Tibial artery (tissue), 4 donors: ENCODE data around the gene STAP1.

Experiments used
- DNase-seq, 2 donors: peaks; one replicate each; pipeline ENCODE4 v3.0.0-alpha.2; 2019
- H3K27ac ChIP-seq, 2 donors: fragments of 200-600 bp; sonication (generic) in 1 of 2; 1 replicate in 1 of 2; 2 replicates in 1 of 2; pipeline ENCODE4 v1.5.1; 2018 to 2019; ENCODE audit warnings: mild to moderate bottlenecking in 1 of 2
- H3K27me3 ChIP-seq, 2 donors: fragments of 200-600 bp; sonication (generic) in 1 of 2; one replicate each; pipeline versions ENCODE4 v1.5.1 to v1.6.0; 2016 to 2019
- H3K36me3 ChIP-seq, 3 donors: fragments of 200-600 bp; sonication (generic) in 2 of 3; one replicate each; pipeline ENCODE4 v1.5.1; 2016 to 2019; ENCODE audit warnings: mild to moderate bottlenecking in 2 of 3
- H3K4me1 ChIP-seq, 4 donors: fragments of 200-600 bp; sonication (generic) in 2 of 4; 1 replicate in 3 of 4; 2 replicates in 1 of 4; pipeline ENCODE4 v1.5.1; 2016 to 2019
- H3K4me3 ChIP-seq, 2 donors: fragments of 200-600 bp; sonication (generic) in 1 of 2; 1 replicate in 1 of 2; 2 replicates in 1 of 2; pipeline ENCODE4 v1.5.1; 2018 to 2019; ENCODE audit warnings: mild to moderate bottlenecking in 2 of 2
- H3K9me3 ChIP-seq, 3 donors: fragments of 200-600 bp; sonication (generic) in 1 of 3; one replicate each; pipeline ENCODE4 v1.5.1; 2016 to 2019
- CTCF ChIP-seq, 2 experiments: fragments of 200-600 bp in 1 of 2; fragments of 450-650 bp in 1 of 2; IDR thresholded peaks; one replicate each; pipeline ENCODE4 v1.5.1; 2017 to 2019; ENCODE audit warnings: antibody characterized with exemption in 2 of 2, mild to moderate bottlenecking in 1 of 2, moderate library complexity in 1 of 2
- intact Hi-C: fragments of 100-400 bp; cut with DNase I; formaldehyde crosslinking; loops from one replicate; pipeline ENCODE4 v1.15.0; 2023; ENCODE audit warnings: low total_unique reads

Gene STAP1

GRCh38 chr4:67603310-67604028, 44.9 kb downstream of the STAP1 start:
- Histone ChIP-seq H3K4me3 (no peak overlapping the region), H3K4me1 (no peaks in the 10 kb centered on the region), H3K27ac (no peak overlapping the region), H3K27me3 (no peaks in the 10 kb centered on the region), H3K36me3 (no peaks in the 10 kb centered on the region), H3K9me3 (no peaks in the 10 kb centered on the region)
- no peak for TF ChIP-seq CTCF (IDR thresholded peaks at IDR 0.05)
- no peak for DNase-seq
- intact Hi-C loops, result no loop called here

- no peaks in the 10 kb centered on the region for H3K4me1 ChIP-seq
- DNase-seq, result no peak
- intact Hi-C loops, result no loop called here
- no peaks in the 10 kb centered on the region for H3K36me3 ChIP-seq
- H3K4me3 ChIP-seq, result no peak overlapping the region
- TF ChIP-seq CTCF (IDR thresholded peaks at IDR 0.05), result no peak
- no peaks in the 10 kb centered on the region for H3K9me3 ChIP-seq
- H3K27ac ChIP-seq, result no peak overlapping the region
- no peaks in the 10 kb centered on the region for H3K27me3 ChIP-seq
Observed at GRCh38 chr4:67604029-67604381, 45.5 kb downstream of the STAP1 start.

- no peak overlapping the region for H3K4me3 ChIP-seq
- H3K27ac ChIP-seq, result no peak overlapping the region
- TF ChIP-seq CTCF (IDR thresholded peaks at IDR 0.05), result no peak
- no peaks in the 10 kb centered on the region for H3K36me3 ChIP-seq
- H3K4me1 ChIP-seq, result no peaks in the 10 kb centered on the region
- H3K9me3 ChIP-seq, result peaks cover 0 to 2% (median under 1%) of the 10 kb centered on the region in 3 donors
- intact Hi-C loops, result no loop called here
- no peaks in the 10 kb centered on the region for H3K27me3 ChIP-seq
- no peak for DNase-seq
Observed at GRCh38 chr4:67604749-67605148, 46.2 kb downstream of the STAP1 start.

GRCh38 chr4:67608027-67608426, 49.5 kb downstream of the STAP1 start:
- Histone ChIP-seq H3K27ac (no peak overlapping the region), H3K9me3 (peaks cover 4 to 5% (median 4%) of the 10 kb centered on the region in 3 donors), H3K36me3 (no peaks in the 10 kb centered on the region), H3K27me3 (no peaks in the 10 kb centered on the region), H3K4me3 (no peak overlapping the region), H3K4me1 (no peaks in the 10 kb centered on the region)
- intact Hi-C loops, result no loop called here
- DNase-seq, result no peak
- TF ChIP-seq CTCF (IDR thresholded peaks at IDR 0.05), result no peak

- H3K9me3 ChIP-seq, result peaks cover 4 to 5% (median 4%) of the 10 kb centered on the region in 3 donors
- no peaks in the 10 kb centered on the region for H3K4me1 ChIP-seq
- H3K27me3 ChIP-seq, result no peaks in the 10 kb centered on the region
- intact Hi-C loops, result no loop called here
- H3K36me3 ChIP-seq, result peaks cover 8 to 21% (median 20%) of the 10 kb centered on the region in 3 donors
- H3K27ac ChIP-seq, result no peak overlapping the region
- no peak for DNase-seq
- no peak for TF ChIP-seq CTCF (IDR thresholded peaks at IDR 0.05)
- no peak overlapping the region for H3K4me3 ChIP-seq
Observed at GRCh38 chr4:67614186-67614585, 55.7 kb downstream of the STAP1 start.
